ENCODE measurements around the gene SPPL2B. TPM values are rescaled to one million over a fixed set of nuclear protein-coding genes. Genes with fewer than 3 reads are reported as not detected.

Gene SPPL2B
- total RNA-seq, 1 donor from 2014 or later, result 153 TPM

GRCh38 chr19:2282862-2283237, 45.6 kb upstream of the SPPL2B start:
- no peak for TF ChIP-seq CTCF (IDR thresholded peaks at IDR 0.05; ENCODE audit: unreplicated experiment)
- no peaks in the 10 kb centered on the region for H3K9me3 Mint-ChIP-seq (ENCODE audit: low read depth)
- H3K4me3 Mint-ChIP-seq (ENCODE audit: low read depth), result no peak overlapping the region
- no peaks in the 10 kb centered on the region for H3K36me3 Mint-ChIP-seq (ENCODE audit: insufficient read depth)
- H3K27me3 Mint-ChIP-seq, result peaks cover 36% of the 10 kb centered on the region
- no peak overlapping the region for H3K27ac Mint-ChIP-seq
- no peak for DNase-seq (ENCODE audit: low spot score, unreplicated experiment)
- H3K4me1 Mint-ChIP-seq (ENCODE audit: low read depth), result peaks cover 2% of the 10 kb centered on the region

GRCh38 chr19:2283835-2284507, 44.5 kb upstream of the SPPL2B start:
- DNase-seq (ENCODE audit: low spot score, unreplicated experiment), result no peak
- Mint-ChIP-seq H3K27me3 (peaks cover 47% of the 10 kb centered on the region), H3K9me3 (ENCODE audit: low read depth) (no peaks in the 10 kb centered on the region), H3K4me1 (ENCODE audit: low read depth) (peaks cover 4% of the 10 kb centered on the region), H3K4me3 (ENCODE audit: low read depth) (no peak overlapping the region), H3K27ac (no peak overlapping the region), H3K36me3 (ENCODE audit: insufficient read depth) (no peaks in the 10 kb centered on the region)
- TF ChIP-seq CTCF (IDR thresholded peaks at IDR 0.05; ENCODE audit: unreplicated experiment), result no peak

DNA sequence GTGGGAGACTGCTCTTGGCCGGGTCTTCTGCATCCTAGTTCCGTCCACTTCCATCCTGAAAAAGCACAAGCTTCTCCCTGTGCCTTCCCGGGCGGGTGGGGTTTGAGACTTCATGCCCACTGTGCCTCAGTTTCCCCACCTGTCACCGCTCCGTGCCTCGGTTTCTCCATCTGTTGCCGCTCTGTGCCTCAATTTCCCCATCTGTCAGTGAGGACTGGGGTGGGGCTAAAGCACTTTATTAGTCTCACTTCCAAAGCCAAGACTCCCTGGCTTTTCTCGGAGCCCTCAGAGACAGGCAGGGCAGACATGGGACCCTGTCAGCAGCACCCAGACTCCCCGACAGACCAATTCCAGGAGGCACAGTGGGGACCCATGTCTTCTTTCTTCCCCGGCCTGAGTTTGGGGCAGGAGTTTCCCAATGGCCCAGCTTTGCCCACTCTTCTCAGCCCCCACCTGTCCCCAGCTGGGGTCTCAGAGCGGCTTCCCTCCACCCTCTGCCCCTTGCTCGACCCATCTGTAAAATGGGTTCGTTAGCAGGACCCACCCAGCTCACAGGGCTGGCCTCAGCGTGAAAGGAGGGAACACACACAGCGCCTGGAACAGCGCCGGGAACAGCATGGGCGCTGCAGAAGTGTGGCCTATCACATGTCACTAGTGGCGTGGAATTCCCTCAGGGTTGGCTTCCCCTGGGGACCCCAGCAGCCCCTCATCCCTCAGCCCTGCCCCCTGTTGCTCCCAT, 41.9 kb upstream of the SPPL2B start:
- Mint-ChIP-seq H3K9me3 (ENCODE audit: low read depth) (no peaks in the 10 kb centered on the region), H3K27ac (no peak overlapping the region), H3K4me3 (ENCODE audit: low read depth) (no peak overlapping the region), H3K4me1 (ENCODE audit: low read depth) (peaks cover 5% of the 10 kb centered on the region), H3K27me3 (peaks cover 62% of the 10 kb centered on the region), H3K36me3 (ENCODE audit: insufficient read depth) (no peaks in the 10 kb centered on the region)
- DNase-seq (ENCODE audit: low spot score, unreplicated experiment), result no peak
- no peak for TF ChIP-seq CTCF (IDR thresholded peaks at IDR 0.05; ENCODE audit: unreplicated experiment)

DNA sequence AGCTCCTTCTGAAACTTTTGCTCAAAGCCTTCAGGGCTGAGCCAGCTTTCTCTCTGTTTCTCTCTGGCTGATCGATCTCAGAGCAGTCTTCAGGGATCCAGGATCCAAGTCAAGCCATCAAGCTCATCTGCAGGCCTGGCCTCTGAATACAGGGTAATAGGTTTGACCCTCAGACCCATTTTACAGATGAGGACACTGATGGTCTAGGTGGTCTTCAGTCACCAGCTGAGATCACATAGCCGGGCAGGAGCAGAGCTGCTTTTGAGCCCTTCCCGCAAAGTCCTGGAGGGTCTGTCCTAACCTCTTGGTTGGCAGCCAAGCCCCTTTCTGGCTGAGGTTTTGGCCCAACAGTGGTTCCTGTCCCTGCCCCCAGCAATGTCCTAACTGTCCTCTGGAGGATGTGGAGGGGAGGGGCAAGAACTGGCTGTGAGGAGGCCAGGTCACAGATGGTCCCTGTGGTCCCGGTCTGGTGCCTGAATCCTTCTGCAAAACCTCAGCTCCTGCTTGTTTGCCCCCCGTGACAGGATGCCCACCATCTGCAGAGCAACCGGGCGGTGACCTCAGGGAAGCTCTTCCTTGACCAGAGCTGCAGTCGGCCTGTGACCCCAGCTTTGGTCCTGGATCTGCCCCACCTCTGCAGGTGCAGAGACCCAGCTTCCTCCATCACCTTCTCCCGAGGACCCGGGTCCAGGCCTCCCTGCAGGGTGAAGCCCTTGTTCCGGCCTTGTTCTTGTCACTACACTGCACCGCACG, 40.7 kb upstream of the SPPL2B start:
- no peak overlapping the region for H3K4me3 Mint-ChIP-seq (ENCODE audit: low read depth)
- H3K27me3 Mint-ChIP-seq, result peaks cover 58% of the 10 kb centered on the region
- H3K27ac Mint-ChIP-seq, result no peak overlapping the region
- no peaks in the 10 kb centered on the region for H3K36me3 Mint-ChIP-seq (ENCODE audit: insufficient read depth)
- TF ChIP-seq CTCF (IDR thresholded peaks at IDR 0.05; ENCODE audit: unreplicated experiment), result no peak
- H3K9me3 Mint-ChIP-seq (ENCODE audit: low read depth), result no peaks in the 10 kb centered on the region
- peaks cover 3% of the 10 kb centered on the region for H3K4me1 Mint-ChIP-seq (ENCODE audit: low read depth)
- DNase-seq (ENCODE audit: low spot score, unreplicated experiment), result no peak

DNA sequence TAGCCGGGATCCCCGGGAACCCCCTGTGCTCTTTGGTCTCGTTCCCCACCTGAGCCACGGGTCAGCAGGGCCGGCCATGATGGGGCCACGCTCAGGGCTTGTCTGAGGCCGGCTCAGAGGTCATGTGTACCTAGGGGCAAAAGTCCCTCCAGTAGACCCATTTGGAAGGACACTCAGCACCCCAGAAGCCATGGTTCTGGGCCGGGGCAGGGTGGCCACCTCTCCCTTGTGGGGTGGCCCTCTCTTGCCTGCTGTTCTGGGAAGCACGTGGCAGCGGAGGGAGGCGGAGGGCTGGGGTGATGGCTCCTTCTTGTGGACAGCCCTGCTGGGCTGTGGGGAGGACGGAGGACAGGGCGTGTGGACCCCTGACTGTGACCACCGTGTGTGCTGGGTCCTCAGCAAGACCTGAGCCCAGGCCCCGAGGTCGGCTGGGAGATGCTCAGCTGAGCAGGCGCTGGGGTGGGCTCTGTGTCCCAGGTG, 40.1 kb upstream of the SPPL2B start:
- H3K27me3 Mint-ChIP-seq, result peaks cover 58% of the 10 kb centered on the region
- H3K4me3 Mint-ChIP-seq (ENCODE audit: low read depth), result no peak overlapping the region
- H3K4me1 Mint-ChIP-seq (ENCODE audit: low read depth), result peaks cover 3% of the 10 kb centered on the region
- no peak overlapping the region for H3K27ac Mint-ChIP-seq
- DNase-seq (ENCODE audit: low spot score, unreplicated experiment), result no peak
- H3K9me3 Mint-ChIP-seq (ENCODE audit: low read depth), result no peaks in the 10 kb centered on the region
- no peaks in the 10 kb centered on the region for H3K36me3 Mint-ChIP-seq (ENCODE audit: insufficient read depth)
- no peak for TF ChIP-seq CTCF (IDR thresholded peaks at IDR 0.05; ENCODE audit: unreplicated experiment)

All from progenitor cell of endocrine pancreas (in vitro differentiated cells).